HepG2 (cell line): Measurements from ENCODE around the gene ZBTB25. TPM values are rescaled to one million over a fixed set of nuclear protein-coding genes. Genes with fewer than 3 reads are reported as not detected.

ENCODE experiments used
- ATM ChIP-seq: fragments of 450-650 bp; IDR thresholded peaks from 2 replicates; pipeline ENCODE4 v1.7.1; 2017; ENCODE audit warnings: mild to moderate bottlenecking, borderline replicate concordance
- CHD2 ChIP-seq: IDR thresholded peaks from 2 replicates; pipeline ENCODE4 v1.6.1; 2011; ENCODE audit warnings: low read depth, low read length, improper control_type of control experiment
- FOXO1 ChIP-seq: sonication (generic); formaldehyde crosslinking; IDR thresholded peaks from 2 replicates; pipeline ENCODE4 v1.4.0; 2020; ENCODE audit warnings: missing genetic modification reagents
- IKZF4 ChIP-seq: sonication (generic); formaldehyde crosslinking; IDR thresholded peaks from 2 replicates; pipeline ENCODE4 v1.5.1; 2020; ENCODE audit warnings: borderline replicate concordance, mild to moderate bottlenecking, low read depth, missing genetic modification reagents; ENCODE audit errors: not compliant biosample characterization
- KMT2B ChIP-seq: IDR thresholded peaks from 2 replicates; pipeline ENCODE4 v1.6.1; 2016; ENCODE audit warnings: missing genetic modification reagents, missing compliant biosample characterization
- ZNF205 ChIP-seq: IDR thresholded peaks from 2 replicates; pipeline ENCODE4 v1.6.1; 2018; ENCODE audit warnings: missing biosample characterization, missing genetic modification reagents
- ZNF44 ChIP-seq: sonication (generic); formaldehyde crosslinking; IDR thresholded peaks from 2 replicates; pipeline ENCODE4 v1.5.1; 2020; ENCODE audit warnings: mild to moderate bottlenecking, missing genetic modification reagents
- ZNF546 ChIP-seq: sonication (generic); formaldehyde crosslinking; conservative IDR thresholded peaks from 2 replicates; pipeline ENCODE4 v1.8.1; 2023; ENCODE audit warnings: mild to moderate bottlenecking, missing genetic modification reagents
- polyA plus RNA-seq, 8 experiments: library from polyadenylated mRNA; depleted of rRNA in 3 of 8; stranded (reverse) in 7 of 8; unstranded in 1 of 8; fragments of >200 nt; fragmentation: Illumina TruSeq in 4 of 8; extraction: Trizol in 4 of 8; gene quantifications; 2 replicates each; pipeline versions ENCODE4 v1.2.1 to v1.2.3, GENCODE V29; 2011 to 2016; ENCODE audit warnings: low read depth in 4 of 8, missing spikeins in 1 of 8, mixed read lengths in 1 of 8; ENCODE audit not compliant: insufficient read depth in 1 of 8
- total RNA-seq, 5 experiments: library from RNA; depleted of rRNA; stranded (reverse); fragments of >200 nt; fragmentation: Illumina TruSeq; extraction: Trizol; gene quantifications; 2 replicates each; pipeline ENCODE4 v1.2.3, GENCODE V29; 2016; ENCODE audit warnings: low read depth in 1 of 5
- TF ChIP-seq, protein P1 (sequence below): sonication (generic); formaldehyde crosslinking; IDR thresholded peaks from 2 replicates; pipeline ENCODE4 v1.9.0; 2021; ENCODE audit warnings: missing genetic modification reagents, mild to moderate bottlenecking, borderline replicate concordance
- TF ChIP-seq, protein P2 (sequence below): sonication (generic); formaldehyde crosslinking; IDR thresholded peaks from 2 replicates; pipeline ENCODE4 v1.4.0; 2020; ENCODE audit warnings: mild to moderate bottlenecking, missing genetic modification reagents
- TF ChIP-seq, protein P3 (sequence below): sonication (generic); IDR thresholded peaks from 2 replicates; pipeline ENCODE4 v1.6.1; 2016; ENCODE audit warnings: low read depth, borderline replicate concordance
- TF ChIP-seq, protein P4 (sequence below): sonication (generic); formaldehyde crosslinking; IDR thresholded peaks from 2 replicates; pipeline ENCODE4 v1.4.0; 2020; ENCODE audit warnings: mild to moderate bottlenecking, missing genetic modification reagents
- TF ChIP-seq, protein P5 (sequence below): sonication (generic); formaldehyde crosslinking; IDR thresholded peaks from 2 replicates; pipeline ENCODE4 v1.9.0; 2021; ENCODE audit warnings: missing genetic modification reagents, mild to moderate bottlenecking, borderline replicate concordance
- TF ChIP-seq, protein P6 (sequence below): sonication (generic); formaldehyde crosslinking; IDR thresholded peaks from 2 replicates; pipeline ENCODE4 v1.4.0; 2020; ENCODE audit warnings: missing genetic modification reagents, mild to moderate bottlenecking, borderline replicate concordance

ZBTB25 gene
- total and polyA plus RNA-seq, 2 of the 13 experiments (the other 11 are each of a cell fraction or from before 2014, with no cell fraction given): 3.5 to 7.6 TPM

DNA sequence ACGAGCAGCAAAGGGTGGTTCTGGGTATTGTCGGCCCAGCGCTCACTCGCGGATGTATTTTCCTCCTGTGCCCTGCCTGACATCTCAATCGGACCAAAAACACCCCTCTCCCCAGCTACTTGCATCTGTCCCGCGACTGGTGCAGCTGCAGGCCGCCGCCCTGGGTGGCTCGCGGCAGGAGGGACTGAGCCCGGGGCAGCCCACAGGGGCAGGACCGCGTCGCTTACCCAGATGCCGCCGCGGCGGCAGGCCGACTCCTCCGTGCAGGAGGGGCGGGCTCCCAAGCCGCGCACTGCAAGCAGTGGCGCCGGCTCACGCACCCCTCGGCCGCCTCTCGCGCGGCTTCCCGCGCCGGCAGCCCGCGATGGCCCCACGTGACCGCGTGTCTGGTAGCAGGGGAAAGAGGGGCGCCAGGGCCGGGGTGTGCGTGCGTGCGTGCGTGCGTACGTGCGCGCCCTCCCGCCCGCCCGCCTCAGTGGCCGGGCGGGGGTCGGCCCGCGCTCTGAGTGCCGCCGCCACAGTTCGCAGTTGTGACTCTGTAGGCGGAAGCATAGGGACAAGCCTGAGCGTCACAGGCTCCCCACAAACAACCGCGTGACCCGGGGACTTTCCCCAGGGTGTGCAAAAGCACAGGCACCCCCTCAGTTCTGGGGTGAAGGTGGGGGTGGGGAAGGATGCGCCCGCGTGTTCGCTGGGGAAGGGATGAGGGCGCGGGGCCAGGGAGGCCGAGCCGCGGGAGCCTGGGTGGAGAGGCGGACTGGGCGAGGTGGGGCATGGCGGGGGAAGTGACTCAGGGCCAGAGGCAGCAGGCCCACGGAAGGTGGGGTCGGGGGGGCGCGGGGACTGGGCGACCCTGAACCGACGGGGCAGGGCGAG, at the start of gene ZBTB25 (continued):
- TF ChIP-seq, protein P1, sequence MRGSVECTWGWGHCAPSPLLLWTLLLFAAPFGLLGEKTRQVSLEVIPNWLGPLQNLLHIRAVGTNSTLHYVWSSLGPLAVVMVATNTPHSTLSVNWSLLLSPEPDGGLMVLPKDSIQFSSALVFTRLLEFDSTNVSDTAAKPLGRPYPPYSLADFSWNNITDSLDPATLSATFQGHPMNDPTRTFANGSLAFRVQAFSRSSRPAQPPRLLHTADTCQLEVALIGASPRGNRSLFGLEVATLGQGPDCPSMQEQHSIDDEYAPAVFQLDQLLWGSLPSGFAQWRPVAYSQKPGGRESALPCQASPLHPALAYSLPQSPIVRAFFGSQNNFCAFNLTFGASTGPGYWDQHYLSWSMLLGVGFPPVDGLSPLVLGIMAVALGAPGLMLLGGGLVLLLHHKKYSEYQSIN: no peak
- peak; percentile 95 for TF ChIP-seq CHD2
- TF ChIP-seq ATM: no peak
- TF ChIP-seq, protein P2, sequence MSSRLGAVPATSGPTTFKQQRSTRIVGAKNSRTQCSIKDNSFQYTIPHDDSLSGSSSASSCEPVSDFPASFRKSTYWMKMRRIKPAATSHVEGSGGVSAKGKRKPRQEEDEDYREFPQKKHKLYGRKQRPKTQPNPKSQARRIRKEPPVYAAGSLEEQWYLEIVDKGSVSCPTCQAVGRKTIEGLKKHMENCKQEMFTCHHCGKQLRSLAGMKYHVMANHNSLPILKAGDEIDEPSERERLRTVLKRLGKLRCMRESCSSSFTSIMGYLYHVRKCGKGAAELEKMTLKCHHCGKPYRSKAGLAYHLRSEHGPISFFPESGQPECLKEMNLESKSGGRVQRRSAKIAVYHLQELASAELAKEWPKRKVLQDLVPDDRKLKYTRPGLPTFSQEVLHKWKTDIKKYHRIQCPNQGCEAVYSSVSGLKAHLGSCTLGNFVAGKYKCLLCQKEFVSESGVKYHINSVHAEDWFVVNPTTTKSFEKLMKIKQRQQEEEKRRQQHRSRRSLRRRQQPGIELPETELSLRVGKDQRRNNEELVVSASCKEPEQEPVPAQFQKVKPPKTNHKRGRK (CRISPR knock-in tag): no peak
- no peak for TF ChIP-seq KMT2B
- peak; percentile 94; the same call in 1 of the 2 replicates for TF ChIP-seq ZNF546 (CRISPR knock-in tag)
- TF ChIP-seq, protein P3, sequence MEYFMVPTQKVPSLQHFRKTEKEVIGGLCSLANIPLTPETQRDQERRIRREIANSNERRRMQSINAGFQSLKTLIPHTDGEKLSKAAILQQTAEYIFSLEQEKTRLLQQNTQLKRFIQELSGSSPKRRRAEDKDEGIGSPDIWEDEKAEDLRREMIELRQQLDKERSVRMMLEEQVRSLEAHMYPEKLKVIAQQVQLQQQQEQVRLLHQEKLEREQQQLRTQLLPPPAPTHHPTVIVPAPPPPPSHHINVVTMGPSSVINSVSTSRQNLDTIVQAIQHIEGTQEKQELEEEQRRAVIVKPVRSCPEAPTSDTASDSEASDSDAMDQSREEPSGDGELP: no peak
- no peak; the same call in 1 of the 2 replicates for TF ChIP-seq FOXO1 (CRISPR knock-in tag)
- TF ChIP-seq, protein P4, sequence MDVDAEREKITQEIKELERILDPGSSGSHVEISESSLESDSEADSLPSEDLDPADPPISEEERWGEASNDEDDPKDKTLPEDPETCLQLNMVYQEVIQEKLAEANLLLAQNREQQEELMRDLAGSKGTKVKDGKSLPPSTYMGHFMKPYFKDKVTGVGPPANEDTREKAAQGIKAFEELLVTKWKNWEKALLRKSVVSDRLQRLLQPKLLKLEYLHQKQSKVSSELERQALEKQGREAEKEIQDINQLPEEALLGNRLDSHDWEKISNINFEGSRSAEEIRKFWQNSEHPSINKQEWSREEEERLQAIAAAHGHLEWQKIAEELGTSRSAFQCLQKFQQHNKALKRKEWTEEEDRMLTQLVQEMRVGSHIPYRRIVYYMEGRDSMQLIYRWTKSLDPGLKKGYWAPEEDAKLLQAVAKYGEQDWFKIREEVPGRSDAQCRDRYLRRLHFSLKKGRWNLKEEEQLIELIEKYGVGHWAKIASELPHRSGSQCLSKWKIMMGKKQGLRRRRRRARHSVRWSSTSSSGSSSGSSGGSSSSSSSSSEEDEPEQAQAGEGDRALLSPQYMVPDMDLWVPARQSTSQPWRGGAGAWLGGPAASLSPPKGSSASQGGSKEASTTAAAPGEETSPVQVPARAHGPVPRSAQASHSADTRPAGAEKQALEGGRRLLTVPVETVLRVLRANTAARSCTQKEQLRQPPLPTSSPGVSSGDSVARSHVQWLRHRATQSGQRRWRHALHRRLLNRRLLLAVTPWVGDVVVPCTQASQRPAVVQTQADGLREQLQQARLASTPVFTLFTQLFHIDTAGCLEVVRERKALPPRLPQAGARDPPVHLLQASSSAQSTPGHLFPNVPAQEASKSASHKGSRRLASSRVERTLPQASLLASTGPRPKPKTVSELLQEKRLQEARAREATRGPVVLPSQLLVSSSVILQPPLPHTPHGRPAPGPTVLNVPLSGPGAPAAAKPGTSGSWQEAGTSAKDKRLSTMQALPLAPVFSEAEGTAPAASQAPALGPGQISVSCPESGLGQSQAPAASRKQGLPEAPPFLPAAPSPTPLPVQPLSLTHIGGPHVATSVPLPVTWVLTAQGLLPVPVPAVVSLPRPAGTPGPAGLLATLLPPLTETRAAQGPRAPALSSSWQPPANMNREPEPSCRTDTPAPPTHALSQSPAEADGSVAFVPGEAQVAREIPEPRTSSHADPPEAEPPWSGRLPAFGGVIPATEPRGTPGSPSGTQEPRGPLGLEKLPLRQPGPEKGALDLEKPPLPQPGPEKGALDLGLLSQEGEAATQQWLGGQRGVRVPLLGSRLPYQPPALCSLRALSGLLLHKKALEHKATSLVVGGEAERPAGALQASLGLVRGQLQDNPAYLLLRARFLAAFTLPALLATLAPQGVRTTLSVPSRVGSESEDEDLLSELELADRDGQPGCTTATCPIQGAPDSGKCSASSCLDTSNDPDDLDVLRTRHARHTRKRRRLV (CRISPR knock-in tag): no peak
- no peak; the same call in 1 of the 2 replicates for TF ChIP-seq ZNF44 (CRISPR knock-in tag)
- TF ChIP-seq ZNF205 (CRISPR knock-in tag): no peak
- TF ChIP-seq IKZF4 (CRISPR knock-in tag): no peak
- TF ChIP-seq, protein P5, sequence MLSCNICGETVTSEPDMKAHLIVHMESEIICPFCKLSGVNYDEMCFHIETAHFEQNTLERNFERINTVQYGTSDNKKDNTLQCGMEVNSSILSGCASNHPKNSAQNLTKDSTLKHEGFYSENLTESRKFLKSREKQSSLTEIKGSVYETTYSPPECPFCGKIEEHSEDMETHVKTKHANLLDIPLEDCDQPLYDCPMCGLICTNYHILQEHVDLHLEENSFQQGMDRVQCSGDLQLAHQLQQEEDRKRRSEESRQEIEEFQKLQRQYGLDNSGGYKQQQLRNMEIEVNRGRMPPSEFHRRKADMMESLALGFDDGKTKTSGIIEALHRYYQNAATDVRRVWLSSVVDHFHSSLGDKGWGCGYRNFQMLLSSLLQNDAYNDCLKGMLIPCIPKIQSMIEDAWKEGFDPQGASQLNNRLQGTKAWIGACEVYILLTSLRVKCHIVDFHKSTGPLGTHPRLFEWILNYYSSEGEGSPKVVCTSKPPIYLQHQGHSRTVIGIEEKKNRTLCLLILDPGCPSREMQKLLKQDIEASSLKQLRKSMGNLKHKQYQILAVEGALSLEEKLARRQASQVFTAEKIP (CRISPR knock-in tag): no peak
- TF ChIP-seq, protein P6, sequence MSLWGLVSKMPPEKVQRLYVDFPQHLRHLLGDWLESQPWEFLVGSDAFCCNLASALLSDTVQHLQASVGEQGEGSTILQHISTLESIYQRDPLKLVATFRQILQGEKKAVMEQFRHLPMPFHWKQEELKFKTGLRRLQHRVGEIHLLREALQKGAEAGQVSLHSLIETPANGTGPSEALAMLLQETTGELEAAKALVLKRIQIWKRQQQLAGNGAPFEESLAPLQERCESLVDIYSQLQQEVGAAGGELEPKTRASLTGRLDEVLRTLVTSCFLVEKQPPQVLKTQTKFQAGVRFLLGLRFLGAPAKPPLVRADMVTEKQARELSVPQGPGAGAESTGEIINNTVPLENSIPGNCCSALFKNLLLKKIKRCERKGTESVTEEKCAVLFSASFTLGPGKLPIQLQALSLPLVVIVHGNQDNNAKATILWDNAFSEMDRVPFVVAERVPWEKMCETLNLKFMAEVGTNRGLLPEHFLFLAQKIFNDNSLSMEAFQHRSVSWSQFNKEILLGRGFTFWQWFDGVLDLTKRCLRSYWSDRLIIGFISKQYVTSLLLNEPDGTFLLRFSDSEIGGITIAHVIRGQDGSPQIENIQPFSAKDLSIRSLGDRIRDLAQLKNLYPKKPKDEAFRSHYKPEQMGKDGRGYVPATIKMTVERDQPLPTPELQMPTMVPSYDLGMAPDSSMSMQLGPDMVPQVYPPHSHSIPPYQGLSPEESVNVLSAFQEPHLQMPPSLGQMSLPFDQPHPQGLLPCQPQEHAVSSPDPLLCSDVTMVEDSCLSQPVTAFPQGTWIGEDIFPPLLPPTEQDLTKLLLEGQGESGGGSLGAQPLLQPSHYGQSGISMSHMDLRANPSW: no peak
